SK-N-MC (cell line): ENCODE data around the gene SIGLEC8.

ENCODE experiments used
- EZH2 ChIP-seq: fragments of 200-600 bp; sonication (generic); IDR thresholded peaks from one replicate; pipeline ENCODE4 v1.6.1; 2017; ENCODE audit warnings: antibody characterized with exemption
- FOXP2 ChIP-seq: optimal IDR thresholded peaks from 2 replicates; pipeline ENCODE3; 2011; ENCODE audit warnings: mild to moderate bottlenecking, moderate library complexity; ENCODE audit not compliant: insufficient read depth; ENCODE audit errors: extremely low read length, control extremely low read depth
- POLR2AphosphoS5 ChIP-seq: IDR thresholded peaks from 2 replicates; pipeline ENCODE4 v1.6.1; 2012; ENCODE audit warnings: mild to moderate bottlenecking, low read depth, low read length, borderline replicate concordance

DNA sequence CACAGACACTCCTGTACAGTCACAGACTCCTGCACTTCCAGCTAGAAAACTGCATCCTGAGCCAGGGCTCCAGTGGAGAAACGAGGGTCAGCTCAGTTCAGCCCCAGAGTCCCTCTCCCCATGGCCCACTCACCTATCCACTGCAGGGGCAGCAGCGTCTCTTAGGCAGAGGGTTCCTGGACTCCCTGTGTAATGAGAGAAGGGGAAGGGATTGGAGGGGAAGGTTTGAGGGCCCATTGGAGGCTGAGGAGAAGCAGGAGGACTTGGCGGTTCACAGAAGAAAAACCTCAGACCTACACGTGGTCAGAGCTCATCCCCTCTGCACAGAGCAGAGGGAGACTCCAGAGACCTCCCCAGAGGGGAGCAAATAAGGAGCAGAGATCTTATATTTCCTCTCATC is 10.9 kb upstream of the SIGLEC8 start:
- TF ChIP-seq POLR2AphosphoS5: no peak
- TF ChIP-seq EZH2: no peak
- TF ChIP-seq FOXP2: no peak
